GM18517 (cell line): ENCODE data around the gene GPR31.
"Not testable (repeated sequence)": the region's sequence is repeated elsewhere in the genome, so short reads cannot be mapped to it uniquely, and the experiment has no call there.

Source experiments
- ATAC-seq: cut with Tn5 transposase; IDR thresholded peaks from one replicate; pipeline ENCODE4 v1.9.1; 2021; ENCODE audit warnings: mild to moderate bottlenecking, moderate library complexity; ENCODE audit not compliant: unreplicated experiment

Gene GPR31

DNA sequence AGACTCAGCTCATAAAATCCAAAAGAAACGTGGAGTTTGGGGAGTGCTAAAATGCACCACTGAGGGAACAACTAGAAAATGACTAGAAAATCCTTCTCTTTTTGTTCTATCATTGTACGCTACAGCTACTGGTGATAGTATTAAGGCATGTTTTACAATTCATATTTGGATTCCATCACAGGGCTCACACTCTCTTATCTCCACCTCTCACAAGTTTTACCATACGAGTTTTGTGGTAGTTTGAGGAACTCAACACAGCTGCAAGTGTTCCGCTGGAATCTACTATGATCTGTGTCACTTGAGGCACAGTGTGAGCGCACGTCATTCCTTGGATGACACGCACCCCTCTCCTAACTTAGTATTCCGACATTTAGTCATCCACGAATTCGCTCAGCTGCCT is 9.9 kb upstream of the GPR31 start:
- not testable (repeated sequence) for ATAC-seq

DNA sequence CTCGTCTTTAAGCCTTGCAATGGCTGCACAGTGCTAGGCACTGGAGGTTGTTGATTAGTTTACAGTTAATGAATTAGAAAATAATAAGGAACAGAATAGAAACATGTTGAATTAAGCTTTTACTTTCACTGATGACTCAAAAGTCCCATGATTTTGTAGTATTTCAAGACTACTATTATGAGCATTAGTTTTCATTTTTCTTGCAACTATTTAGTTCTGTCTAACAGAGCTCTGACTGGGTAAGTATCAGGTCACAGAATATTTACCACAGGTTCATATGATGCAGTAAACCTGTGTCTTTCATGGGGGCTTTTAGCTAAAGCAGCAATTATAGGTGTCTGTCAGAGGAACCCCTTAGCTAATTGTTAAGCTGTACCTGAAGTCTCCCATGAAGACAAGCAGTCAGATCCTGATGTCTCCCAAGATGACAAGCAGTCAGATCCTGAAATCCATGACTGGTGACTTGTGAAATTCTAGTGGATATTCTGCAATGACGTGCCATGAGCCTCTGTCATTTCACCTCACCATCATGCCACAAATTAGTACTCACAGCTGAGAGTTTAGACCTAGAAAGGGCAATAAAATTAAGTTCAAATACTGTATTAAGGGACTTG is 8.2 kb upstream of the GPR31 start:
- no peak for ATAC-seq

DNA sequence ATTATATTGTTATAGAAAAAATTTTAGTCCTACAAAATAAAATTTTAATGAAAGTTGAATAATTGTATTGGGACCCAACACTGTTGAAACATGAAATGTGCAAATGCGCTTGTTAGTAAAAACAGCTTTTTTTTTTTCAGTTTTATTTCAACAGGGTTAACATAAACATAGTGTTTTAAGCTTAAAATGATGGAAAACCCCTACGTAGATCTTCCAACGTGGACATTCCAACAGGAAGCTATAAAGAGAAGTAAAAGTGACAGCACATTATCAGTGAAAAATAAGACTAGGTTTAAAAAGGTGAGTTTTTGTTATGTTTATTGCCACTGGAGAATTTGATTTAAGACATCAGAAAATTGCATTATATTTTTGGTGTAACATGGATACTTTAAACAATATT is 6.5 kb upstream of the GPR31 start:
- no peak for ATAC-seq

DNA sequence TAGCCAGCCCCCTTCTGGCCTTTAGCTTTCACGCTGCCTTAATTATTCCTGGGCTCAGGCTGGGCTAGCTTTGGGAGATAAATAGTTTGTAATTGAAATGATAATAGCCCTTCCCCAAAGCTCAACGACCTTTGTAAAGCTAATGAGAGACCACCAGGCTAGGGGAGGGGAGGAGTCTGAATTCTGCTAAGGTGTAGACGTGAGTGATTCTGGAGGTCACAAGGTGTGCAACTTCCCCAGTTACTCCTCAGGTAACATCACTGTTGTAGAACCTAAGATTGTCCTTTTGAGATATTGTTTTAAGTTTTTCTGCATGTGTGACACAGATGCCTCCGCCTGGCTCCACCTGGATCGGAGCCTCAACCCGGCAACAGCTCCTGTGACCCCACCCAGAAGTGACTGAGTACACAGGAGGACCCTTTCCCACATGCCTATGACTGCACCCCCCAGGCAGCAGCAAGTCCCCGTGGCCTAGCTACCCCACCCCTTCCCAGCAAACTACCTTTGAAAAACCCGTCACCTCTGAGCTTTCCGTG is 5.8 kb upstream of the GPR31 start:
- ATAC-seq, result no peak

DNA sequence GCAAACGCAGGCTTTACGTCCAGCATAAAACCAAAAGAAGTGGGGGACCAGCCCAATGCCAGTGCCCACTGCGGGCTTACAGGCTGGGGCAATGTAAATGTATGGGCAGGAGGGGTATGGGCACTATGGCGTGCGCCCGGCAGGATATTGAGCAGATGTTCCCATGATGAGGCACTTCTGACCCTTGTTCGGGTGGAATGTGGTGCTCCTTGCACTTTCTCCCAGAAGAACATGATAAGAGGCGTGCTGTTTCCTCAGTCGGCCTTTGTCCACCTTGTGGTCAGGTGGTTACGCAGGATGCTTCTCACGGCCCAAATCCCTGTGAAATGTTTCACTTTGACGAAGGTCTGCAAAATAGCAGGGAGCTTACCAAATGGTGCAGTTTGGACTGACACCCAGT is 4.8 kb upstream of the GPR31 start:
- no peak for ATAC-seq

DNA sequence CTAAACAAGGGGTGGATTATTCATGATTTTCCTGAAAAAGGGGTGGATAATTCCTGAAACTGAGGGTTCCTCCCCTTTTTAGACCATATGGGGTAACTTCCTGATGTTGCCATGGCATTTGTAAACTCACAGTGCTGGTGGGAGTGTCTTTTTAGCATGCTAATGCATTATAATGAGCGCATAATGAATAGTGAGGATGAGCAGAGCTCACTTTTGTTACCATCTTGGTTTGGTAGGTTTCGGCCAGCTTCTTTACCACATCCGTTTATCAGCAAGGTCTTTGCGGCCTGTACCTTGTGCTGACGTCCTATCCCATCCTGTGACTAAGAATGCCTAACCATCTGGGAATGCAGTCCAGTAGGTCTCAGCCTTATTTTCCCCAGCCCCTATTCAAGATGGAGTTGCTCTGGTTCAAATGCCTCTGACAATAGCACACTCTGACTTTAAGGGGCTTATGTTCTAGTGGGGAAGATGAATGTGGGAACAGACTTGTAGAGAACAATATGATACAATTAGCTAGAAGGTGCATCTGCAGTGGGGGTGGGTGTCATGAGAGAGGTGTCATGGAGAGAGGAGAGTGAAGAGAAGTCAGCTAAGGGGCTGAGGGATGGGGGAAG is 4.2 kb upstream of the GPR31 start:
- ATAC-seq, result no peak

DNA sequence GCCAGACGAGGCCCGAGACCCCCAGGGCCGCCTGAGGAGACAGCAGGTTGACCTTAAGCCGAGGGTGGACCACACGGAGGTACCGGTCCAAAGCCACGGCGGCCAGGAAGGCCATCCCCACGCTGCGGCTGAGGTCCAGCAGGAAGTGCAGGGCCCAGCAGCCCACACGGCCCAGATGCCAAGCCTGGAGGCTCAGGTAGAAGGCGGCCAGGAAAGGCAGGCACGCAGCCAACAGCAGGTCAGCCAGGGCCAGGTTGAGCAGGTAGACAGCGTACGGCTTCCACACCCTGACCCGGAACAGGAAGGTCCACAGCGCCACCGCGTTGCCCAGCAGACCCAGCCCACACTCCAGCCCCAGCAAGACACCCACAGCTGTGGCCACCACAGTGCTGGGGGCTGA is 366 bp downstream of the GPR31 start:
- ATAC-seq, result no peak

DNA sequence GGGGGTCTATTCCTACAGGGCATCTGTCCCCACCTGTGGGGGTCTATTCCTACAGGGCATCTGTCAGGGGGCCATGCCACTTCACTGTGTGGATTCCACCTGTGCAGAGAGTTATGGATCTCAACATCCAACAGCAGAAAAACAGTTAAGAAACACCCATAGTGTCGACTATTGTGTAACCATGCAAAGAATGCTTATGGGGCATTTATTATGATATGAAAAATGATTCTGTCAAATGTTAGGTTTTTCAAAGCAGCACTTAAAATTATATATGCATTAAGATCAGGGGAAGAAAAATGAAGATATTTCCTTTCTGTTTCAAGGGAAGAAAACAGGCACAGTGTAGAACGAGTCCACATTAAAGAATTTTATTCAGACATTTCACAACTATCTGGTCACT is 2.9 kb downstream of the GPR31 start:
- ATAC-seq, result no peak

DNA sequence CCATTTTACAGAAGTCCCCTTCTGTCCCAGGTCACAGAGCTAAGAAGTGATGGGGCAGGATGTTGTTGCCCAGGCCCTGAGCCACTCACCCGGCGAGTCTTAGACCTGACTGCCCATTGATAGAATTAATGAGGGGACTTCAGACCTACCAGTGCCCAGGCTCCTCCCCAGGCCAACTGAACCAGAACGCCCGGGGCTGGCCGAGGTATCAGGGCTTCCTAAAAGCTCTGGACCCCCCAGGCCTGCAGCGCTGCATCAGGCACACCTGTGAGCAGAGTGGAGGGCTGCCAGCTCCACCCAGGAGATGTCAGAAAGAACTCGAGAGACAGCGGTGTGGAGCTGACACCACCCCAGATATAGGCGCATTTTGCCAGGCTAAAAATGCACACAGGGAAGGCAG is 3.5 kb downstream of the GPR31 start:
- ATAC-seq, result no peak

DNA sequence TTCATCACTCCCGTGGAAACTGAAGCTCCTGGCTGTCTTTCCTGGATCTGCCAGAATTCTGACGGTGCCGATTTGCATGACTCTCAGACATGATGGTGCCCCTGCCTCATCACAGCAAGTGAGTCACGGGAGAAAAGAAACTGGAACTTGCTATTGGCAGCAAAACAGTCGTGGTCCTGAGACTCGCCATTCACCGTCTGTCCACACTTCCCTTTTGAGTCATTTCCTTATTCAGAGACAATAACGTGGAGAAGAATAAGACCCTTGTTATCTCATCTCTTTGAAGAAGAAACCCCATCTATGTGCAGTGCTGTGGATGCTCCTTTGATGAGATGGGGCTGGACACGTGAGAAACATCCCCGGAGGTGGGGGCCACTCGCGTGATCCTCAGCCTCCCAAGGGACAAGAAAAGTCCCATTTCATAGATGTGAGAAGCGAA is 4.2 kb downstream of the GPR31 start:
- ATAC-seq, result peak; percentile 66

DNA sequence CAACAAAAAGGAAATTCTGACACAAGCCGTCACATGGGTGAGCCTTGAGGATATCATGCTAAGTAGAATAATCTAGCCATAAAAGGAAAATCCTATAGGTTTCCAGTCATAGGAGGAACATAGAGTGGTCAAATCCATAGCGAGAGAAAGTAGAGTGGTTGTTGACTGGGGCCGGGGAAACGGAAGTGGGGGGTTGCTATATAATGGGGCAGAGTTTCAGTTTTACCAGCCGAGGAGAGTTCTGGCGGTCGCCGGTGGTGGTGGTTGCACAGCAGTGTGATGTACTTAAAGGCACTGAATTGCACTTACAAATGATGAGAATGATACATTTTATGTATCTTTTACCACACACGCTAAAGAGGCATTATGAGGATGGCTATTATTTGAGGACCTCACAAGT is 4.9 kb downstream of the GPR31 start:
- peak; percentile 55 for ATAC-seq

DNA sequence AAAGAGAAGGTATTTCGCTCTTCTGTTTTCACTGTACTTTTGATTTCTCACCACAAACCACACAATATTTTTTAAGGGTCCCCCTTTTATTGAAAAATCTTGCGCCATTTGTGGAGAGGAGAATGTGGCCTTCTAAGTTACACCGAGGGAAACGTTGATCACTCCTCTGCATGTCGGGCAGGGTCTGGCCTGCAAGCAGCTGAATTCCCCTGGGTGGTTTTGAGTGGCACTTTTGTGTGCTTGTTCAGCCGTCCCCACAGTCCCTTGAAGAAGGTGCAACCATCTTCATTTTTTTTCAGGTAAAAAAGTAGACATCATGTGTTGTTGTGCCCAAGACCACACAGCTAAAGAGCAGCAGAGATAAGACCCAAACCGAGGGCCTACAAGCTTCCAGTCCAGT is 6.1 kb downstream of the GPR31 start:
- no peak for ATAC-seq

DNA sequence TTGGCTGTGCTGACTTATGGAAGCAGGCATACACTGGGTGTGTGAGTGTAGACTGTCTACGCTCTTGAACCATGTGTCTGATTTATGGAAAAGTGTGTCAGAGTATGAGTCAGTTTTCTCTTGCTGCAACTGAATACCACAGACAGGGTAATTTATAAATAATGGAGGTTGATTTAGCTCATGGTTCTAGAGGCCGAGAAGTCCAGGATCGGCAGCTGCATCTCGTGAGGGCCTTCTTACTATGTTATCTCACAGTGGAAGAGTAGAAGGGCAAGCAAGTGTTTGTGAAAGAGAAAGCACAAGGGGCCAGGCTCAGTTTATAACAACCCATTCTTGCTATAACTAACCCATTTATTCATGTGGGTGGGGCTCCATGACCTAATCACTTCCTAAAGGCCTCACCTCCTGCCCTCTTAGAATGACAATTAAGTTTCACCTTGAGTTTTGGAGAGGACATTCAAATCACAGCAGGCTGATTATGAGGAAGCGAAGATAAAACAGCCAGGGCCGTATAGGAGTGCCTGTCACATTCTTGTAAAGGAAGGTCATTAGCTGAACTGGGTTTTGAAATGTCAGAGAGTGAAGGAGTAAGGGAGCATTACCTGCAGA is 6.7 kb downstream of the GPR31 start:
- peak; percentile 67 for ATAC-seq

DNA sequence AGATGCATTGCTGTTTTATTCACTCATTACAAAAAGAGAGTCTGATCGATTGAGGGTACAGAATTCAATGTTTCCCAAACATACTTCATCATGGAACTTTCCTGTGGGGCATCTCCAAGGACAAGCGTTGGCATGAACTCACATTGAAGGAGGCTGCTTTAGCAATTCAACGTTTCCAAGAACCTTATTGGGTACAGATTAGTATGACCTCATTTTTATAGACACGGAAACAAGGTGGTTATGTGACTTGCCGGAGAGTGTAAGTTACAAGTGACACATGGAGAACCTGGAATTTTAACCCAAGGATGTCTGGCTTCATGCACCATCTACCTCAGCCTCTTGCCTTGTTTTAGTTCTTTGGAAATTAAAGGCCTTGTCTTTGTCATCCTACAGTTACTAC is 8.8 kb downstream of the GPR31 start:
- ATAC-seq, result no peak

DNA sequence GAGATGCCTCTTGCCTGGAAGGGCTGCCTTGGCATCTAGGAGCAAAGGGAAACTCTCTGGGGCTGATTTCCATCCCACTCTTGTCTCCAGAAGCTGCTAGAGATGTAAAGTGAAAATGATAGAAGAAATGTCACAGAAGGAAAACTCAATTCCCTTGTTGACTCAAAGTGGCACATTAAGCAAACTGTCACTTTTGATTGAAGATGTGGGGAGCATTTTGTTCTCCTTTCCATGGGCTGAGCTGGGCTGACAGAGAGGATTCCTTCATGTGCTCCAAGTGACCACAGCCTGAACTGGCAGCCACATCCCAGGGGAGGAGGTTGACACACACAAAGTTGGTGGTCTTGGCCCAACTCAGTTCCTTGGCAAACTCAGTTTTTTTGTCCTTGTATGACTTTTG is 9.8 kb downstream of the GPR31 start:
- ATAC-seq, result no peak

DNA sequence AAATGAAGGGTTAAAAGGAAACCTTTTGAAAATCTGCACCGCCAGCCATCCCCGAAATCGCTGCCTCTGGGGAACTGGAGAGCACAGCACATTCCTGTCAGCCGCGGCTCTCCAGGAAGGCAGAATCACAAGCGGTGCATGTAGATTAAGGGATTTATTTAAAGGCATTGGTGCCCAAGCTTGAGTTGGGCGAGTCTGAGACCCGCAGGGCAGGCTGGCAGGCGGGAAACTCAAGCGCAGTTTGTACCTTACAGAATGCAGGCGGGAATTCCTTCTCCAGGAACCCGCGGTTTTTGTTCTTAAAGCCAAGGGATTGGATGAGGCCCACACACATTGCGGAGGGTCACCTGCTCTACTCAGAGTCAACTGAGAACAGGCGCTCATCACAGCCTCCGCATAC is 10.8 kb downstream of the GPR31 start:
- ATAC-seq, result no peak

DNA sequence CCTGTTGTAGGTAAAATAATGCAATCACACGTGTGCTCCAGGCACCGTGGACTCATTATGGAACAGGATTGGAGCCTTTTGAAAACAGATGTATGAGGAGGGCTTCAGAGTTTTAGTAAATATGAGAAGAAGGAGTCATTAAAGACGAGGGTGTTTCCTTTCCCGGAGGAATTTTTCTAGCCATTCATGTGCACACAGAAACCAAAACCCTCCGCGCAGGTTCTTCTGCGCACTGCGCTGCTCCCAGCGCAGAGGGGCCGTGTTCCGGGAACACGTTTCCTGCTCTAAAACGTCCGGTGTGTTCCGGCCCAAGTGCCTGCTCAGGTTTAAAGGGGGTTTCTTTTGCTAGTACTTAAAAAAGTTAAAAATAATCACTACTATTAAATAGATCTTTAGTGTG is 11.6 kb downstream of the GPR31 start:
- ATAC-seq, result no peak

DNA sequence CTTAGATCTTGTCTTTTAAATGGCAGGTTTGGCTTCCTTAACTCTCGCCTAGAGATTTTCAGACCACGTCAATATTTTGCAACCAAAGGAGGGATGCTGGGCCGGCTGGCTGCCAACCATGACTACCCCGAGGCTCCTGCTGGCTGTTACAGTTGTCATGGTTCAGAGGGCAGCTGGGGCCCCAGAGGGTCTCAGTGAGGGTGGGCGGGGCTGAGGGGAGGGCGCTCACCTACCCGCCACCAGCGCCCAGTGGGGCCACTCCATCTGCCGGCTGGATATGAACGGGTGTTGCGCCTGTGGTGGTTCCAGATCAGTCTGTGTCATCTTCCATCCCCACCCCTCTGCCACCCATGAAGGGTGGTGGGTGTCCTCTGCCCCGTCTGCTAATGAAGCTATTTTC is 12.3 kb downstream of the GPR31 start:
- no peak for ATAC-seq

DNA sequence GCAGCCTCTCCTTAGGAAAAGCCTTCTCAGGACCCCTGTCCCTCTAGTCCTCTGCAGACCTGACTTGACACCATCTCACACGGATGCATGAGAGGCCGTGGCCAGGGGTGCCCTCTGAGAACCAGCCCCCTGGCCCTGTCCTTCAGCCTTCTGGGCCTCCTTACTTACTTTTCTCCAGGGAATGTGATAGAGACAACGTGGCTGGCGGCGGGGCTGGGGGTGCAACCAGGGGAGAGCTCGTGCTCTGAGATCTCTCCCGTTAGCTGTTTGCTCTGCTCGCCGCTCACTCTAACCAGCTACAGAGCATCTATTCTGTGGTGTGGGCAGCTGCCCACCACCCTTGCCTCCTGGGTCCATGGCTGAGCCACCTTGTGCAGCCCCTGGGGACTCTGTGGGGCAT is 14.7 kb downstream of the GPR31 start:
- no peak for ATAC-seq

DNA sequence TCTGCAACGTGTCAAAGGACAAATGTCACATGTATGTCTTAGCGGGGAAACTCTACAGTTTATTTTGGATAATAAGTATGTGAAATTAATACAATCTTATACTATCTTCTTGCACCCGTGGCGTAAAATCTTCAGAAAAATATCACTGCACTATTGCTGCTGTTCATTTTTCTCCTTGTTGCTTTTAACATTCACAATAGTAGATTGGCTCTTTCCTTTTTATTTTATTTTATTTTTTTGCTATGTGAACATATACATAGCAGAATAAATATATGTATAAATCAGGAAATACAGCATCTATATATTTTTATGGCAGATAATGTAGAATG is 15.4 kb downstream of the GPR31 start:
- no peak for ATAC-seq

DNA sequence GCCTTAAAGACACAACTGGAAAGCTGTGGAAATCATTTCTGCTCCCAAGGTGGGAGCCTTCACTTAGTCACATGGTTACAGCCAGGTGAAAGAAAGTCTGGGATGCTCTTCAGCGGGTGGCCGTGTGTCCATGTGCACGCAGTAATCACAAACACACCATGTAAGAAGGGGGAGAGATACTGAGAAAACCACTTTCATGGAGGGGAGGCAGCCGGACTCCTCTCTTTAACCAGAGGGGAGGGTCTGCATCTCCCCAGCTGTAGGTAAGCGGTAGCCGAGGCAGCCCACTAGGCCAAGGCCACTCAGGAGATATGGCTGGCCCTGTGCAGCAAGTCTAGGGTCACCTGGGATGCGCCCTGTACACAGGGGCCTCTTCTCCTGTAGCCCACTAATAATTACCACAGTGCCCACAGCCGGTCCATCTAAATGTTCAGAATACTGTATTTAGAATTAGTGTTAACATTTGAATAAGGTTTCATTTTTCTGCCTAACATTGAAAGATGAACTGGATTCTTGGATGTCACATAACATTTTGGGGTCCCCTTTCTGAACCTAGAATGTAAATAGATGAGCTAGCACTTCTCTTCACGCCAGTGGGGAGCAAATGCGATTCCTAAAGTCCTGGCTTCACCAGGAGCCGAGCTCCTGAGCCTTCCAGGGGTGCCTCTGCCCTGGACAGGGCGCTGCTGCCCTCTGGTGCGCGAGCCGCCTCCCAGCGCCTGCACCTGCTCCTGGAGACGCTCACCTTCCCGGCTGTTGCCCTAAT is 15.9 kb downstream of the GPR31 start:
- ATAC-seq, result no peak
